ENCODE measurements around the gene VPREB1. TPM values are rescaled to one million over a fixed set of nuclear protein-coding genes. Genes with fewer than 3 reads are reported as not detected.

VPREB1 gene
- total RNA-seq, 1 donor from 2014 or later: not detected

- H3K4me1 Mint-ChIP-seq: no peaks in the 10 kb centered on the region
- no peaks in the 10 kb centered on the region for H3K9me3 ChIP-seq (ENCODE audit: low read depth)
- no peak for DNase-seq (ENCODE audit: low spot score)
- no peaks in the 10 kb centered on the region for H3K36me3 Mint-ChIP-seq
- no peaks in the 10 kb centered on the region for H3K79me2 ChIP-seq (ENCODE audit: low read depth)
- no peaks in the 10 kb centered on the region for H3K36me3 ChIP-seq
- H3K27me3 ChIP-seq: peaks cover 100% of the 10 kb centered on the region
- H3K4me2 ChIP-seq: no peak overlapping the region
- H3K27me3 Mint-ChIP-seq (ENCODE audit: insufficient read depth, low read depth): peaks cover 23% of the 10 kb centered on the region
- no peak overlapping the region for H3K27ac Mint-ChIP-seq
- TF ChIP-seq EZH2phosphoT487 (IDR thresholded peaks at IDR 0.05) (no peak), EZH2 (IDR thresholded peaks at IDR 0.05) (no peak)
- TF ChIP-seq, protein P1, sequence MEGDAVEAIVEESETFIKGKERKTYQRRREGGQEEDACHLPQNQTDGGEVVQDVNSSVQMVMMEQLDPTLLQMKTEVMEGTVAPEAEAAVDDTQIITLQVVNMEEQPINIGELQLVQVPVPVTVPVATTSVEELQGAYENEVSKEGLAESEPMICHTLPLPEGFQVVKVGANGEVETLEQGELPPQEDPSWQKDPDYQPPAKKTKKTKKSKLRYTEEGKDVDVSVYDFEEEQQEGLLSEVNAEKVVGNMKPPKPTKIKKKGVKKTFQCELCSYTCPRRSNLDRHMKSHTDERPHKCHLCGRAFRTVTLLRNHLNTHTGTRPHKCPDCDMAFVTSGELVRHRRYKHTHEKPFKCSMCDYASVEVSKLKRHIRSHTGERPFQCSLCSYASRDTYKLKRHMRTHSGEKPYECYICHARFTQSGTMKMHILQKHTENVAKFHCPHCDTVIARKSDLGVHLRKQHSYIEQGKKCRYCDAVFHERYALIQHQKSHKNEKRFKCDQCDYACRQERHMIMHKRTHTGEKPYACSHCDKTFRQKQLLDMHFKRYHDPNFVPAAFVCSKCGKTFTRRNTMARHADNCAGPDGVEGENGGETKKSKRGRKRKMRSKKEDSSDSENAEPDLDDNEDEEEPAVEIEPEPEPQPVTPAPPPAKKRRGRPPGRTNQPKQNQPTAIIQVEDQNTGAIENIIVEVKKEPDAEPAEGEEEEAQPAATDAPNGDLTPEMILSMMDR (IDR thresholded peaks at IDR 0.05): no peak
- no peaks in the 10 kb centered on the region for H3F3A ChIP-seq (ENCODE audit: low read depth)
- no peaks in the 10 kb centered on the region for H3K9me3 Mint-ChIP-seq
- H2AFZ ChIP-seq (replicated peaks): no peak overlapping the region
- H3K4me3 ChIP-seq: no peak overlapping the region
- no peak overlapping the region for H3K9ac ChIP-seq
- no peaks in the 10 kb centered on the region for H3K4me1 ChIP-seq
- no peak overlapping the region for H3K27ac ChIP-seq
- H4K20me1 ChIP-seq (ENCODE audit: low read depth): peaks cover 3% of the 10 kb centered on the region
- H3K4me3 Mint-ChIP-seq: no peak overlapping the region
Measured at GRCh38 chr22:22213231-22213630, 31.4 kb upstream of the VPREB1 start.

DNA sequence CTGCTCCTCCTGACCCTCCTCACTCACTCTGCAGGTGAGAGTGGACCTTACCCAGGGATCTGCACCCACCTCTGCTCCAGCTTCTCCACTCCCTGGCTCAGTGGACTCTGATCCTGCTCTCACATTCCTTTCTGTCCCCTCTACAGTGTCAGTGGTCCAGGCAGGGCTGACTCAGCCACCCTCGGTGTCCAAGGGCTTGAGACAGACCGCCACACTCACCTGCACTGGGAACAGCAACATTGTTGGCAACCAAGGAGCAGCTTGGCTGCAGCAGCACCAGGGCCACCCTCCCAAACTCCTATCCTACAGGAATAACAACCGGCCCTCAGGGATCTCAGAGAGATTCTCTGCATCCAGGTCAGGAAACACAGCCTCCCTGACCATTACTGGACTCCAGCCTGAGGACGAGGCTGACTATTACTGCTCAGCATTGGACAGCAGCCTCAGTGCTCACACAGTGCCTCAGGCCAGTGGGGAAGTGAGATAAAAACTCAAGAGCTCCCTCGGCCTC, 29.7 kb upstream of the VPREB1 start:
- no peaks in the 10 kb centered on the region for H3K36me3 ChIP-seq
- no peaks in the 10 kb centered on the region for H3K79me2 ChIP-seq (ENCODE audit: low read depth)
- no peaks in the 10 kb centered on the region for H3K36me3 Mint-ChIP-seq
- H3K27ac Mint-ChIP-seq: no peak overlapping the region
- TF ChIP-seq EZH2 (IDR thresholded peaks at IDR 0.05) (no peak), EZH2phosphoT487 (IDR thresholded peaks at IDR 0.05) (no peak)
- TF ChIP-seq, protein P1 (IDR thresholded peaks at IDR 0.05): no peak
- H3K4me3 ChIP-seq: no peak overlapping the region
- no peak overlapping the region for H3K4me3 Mint-ChIP-seq
- peaks cover 25% of the 10 kb centered on the region for H3K27me3 Mint-ChIP-seq (ENCODE audit: insufficient read depth, low read depth)
- no peaks in the 10 kb centered on the region for H3F3A ChIP-seq (ENCODE audit: low read depth)
- H3K4me2 ChIP-seq: no peak overlapping the region
- H3K9me3 ChIP-seq (ENCODE audit: low read depth): no peaks in the 10 kb centered on the region
- H3K4me1 Mint-ChIP-seq: no peaks in the 10 kb centered on the region
- H3K9ac ChIP-seq: no peak overlapping the region
- H4K20me1 ChIP-seq (ENCODE audit: low read depth): peaks cover 3% of the 10 kb centered on the region
- H3K27me3 ChIP-seq: peaks cover 100% of the 10 kb centered on the region
- H2AFZ ChIP-seq (replicated peaks): no peak overlapping the region
- no peaks in the 10 kb centered on the region for H3K4me1 ChIP-seq
- no peaks in the 10 kb centered on the region for H3K9me3 Mint-ChIP-seq
- no peak for DNase-seq (ENCODE audit: low spot score)
- H3K27ac ChIP-seq: no peak overlapping the region

GRCh38 chr22:22215659-22216449, 28.7 kb upstream of the VPREB1 start:
- no peak overlapping the region for H3K9ac ChIP-seq
- no peak overlapping the region for H3K27ac ChIP-seq
- no peak overlapping the region for H3K4me3 Mint-ChIP-seq
- no peaks in the 10 kb centered on the region for H3K36me3 ChIP-seq
- peak overlapping the region; percentile 53 for H3K27ac Mint-ChIP-seq
- peaks cover 23% of the 10 kb centered on the region for H3K27me3 Mint-ChIP-seq (ENCODE audit: insufficient read depth, low read depth)
- H3K4me1 Mint-ChIP-seq: no peaks in the 10 kb centered on the region
- H3K9me3 ChIP-seq (ENCODE audit: low read depth): no peaks in the 10 kb centered on the region
- no peak for DNase-seq (ENCODE audit: low spot score)
- no peaks in the 10 kb centered on the region for H3K9me3 Mint-ChIP-seq
- H3K4me1 ChIP-seq: no peaks in the 10 kb centered on the region
- peaks cover 3% of the 10 kb centered on the region for H4K20me1 ChIP-seq (ENCODE audit: low read depth)
- H3K27me3 ChIP-seq: peaks cover 100% of the 10 kb centered on the region
- no peak overlapping the region for H3K4me3 ChIP-seq
- no peaks in the 10 kb centered on the region for H3F3A ChIP-seq (ENCODE audit: low read depth)
- no peak for TF ChIP-seq EZH2 (IDR thresholded peaks at IDR 0.05)
- TF ChIP-seq EZH2phosphoT487 (IDR thresholded peaks at IDR 0.05): no peak
- TF ChIP-seq, protein P1 (IDR thresholded peaks at IDR 0.05): no peak
- no peaks in the 10 kb centered on the region for H3K36me3 Mint-ChIP-seq
- no peak overlapping the region for H2AFZ ChIP-seq (replicated peaks)
- no peaks in the 10 kb centered on the region for H3K79me2 ChIP-seq (ENCODE audit: low read depth)
- H3K4me2 ChIP-seq: no peak overlapping the region

Measured in neural progenitor cell (in vitro differentiated cells).